HUES48 (cell line): ENCODE data around the gene RCSD1.

Source experiments
- H3K27ac ChIP-seq: one replicate; pipeline ENCODE4 v1.7.0; 2013; ENCODE audit warnings: low read depth, low read length, inconsistent platforms
- H3K27me3 ChIP-seq: 2 replicates; pipeline ENCODE4 v1.6.1; 2013; ENCODE audit warnings: mild to moderate bottlenecking, low read length; ENCODE audit not compliant: control insufficient read depth, insufficient read depth
- H3K36me3 ChIP-seq: 2 replicates; pipeline ENCODE4 v1.6.1; 2013; ENCODE audit warnings: low read length; ENCODE audit not compliant: control insufficient read depth, insufficient read depth
- H3K4me1 ChIP-seq: 2 replicates; pipeline ENCODE4 v1.6.1; 2013; ENCODE audit warnings: mild to moderate bottlenecking, low read length; ENCODE audit not compliant: control insufficient read depth, insufficient read depth
- H3K4me3 ChIP-seq: 2 replicates; pipeline ENCODE4 v1.5.1; 2013; ENCODE audit warnings: mild to moderate bottlenecking, low read depth, low read length
- H3K9ac ChIP-seq: 2 replicates; pipeline ENCODE4 v1.6.1; 2013; ENCODE audit warnings: mild to moderate bottlenecking, low read depth, low read length, moderate library complexity
- H3K9me3 ChIP-seq: 2 replicates; pipeline ENCODE4 v1.6.1; 2013; ENCODE audit warnings: low read length; ENCODE audit not compliant: control insufficient read depth, insufficient read depth

RCSD1 gene

DNA sequence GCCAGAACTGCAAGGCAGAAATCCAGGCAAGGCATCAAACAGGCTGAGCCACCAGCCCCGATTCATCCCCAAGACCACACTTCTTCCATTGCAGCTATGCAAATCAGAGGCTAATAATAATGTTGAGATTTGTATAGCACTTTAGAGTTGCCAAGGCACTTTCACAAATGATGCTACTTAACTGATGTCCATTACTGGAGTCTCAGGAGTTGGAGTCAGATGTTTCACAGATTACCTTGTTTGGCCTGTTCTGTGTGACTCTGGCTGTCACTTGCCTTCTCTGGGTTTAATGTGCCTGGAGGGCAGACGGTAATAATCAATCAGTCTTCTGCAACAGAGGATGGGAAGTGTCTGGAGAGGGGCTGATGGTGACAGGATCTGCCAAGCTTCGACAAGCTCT is 51.0 kb downstream of the RCSD1 start:
- Histone ChIP-seq H3K4me3 (no peak overlapping the region), H3K9me3 (no peaks in the 10 kb centered on the region), H3K27me3 (no peaks in the 10 kb centered on the region), H3K9ac (no peak overlapping the region), H3K27ac (no peak overlapping the region), H3K4me1 (peaks cover 18% of the 10 kb centered on the region), H3K36me3 (no peaks in the 10 kb centered on the region)

DNA sequence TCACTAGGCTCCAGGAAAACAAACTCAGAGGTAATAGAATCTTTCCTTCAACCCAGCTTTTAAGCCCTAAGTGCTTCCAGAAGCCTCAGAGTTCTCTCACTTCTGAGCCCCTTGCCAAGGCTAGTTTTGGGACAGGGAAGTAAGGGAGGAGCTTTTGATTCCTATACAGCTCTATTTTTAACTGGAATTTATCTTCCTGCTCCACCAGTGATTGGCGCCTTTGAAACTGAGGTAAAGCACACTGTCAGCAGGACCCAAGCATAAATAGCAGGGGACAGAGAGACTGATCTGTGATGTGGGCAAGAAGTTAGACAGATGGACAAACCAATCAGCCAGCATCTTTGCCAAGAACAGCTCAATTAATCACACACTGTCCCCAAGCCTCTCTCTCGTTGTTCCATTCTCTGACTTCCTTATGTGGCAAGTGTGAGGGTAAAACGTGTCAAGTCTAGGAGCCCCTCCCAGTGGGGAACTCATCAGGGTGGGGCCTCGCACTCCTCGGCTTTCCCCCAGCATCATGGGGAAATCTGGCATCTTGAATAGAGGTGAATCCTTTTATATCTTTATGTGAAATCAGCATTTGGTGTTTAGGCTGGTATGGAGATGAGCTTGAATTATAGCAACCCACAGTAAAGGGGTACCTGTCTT is 51.5 kb downstream of the RCSD1 start:
- no peaks in the 10 kb centered on the region for H3K27me3 ChIP-seq
- no peaks in the 10 kb centered on the region for H3K36me3 ChIP-seq
- H3K9me3 ChIP-seq: no peaks in the 10 kb centered on the region
- peaks cover 18% of the 10 kb centered on the region for H3K4me1 ChIP-seq
- H3K27ac ChIP-seq: no peak overlapping the region
- H3K9ac ChIP-seq: no peak overlapping the region
- H3K4me3 ChIP-seq: no peak overlapping the region

DNA sequence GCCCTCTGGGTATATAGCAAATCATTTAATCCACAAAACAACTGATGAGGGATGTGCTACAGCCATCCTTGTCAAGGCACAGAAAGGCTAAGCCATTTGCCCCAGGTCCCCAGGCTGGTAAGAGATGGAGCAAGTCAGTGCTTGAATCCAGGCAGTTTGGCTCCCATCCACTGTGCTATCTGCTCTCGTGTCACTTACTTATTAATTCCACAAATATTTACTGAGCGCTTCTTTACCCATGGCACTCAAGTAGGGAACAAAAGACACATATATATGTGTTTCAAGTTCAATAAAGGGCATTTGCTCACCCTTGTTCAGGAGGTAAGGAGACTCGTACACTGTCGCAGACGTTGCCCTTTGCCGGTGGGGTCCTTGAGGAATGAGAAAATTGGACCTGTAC is 53.2 kb downstream of the RCSD1 start:
- Histone ChIP-seq H3K36me3 (no peaks in the 10 kb centered on the region), H3K4me3 (no peak overlapping the region), H3K27me3 (no peaks in the 10 kb centered on the region), H3K9me3 (no peaks in the 10 kb centered on the region), H3K27ac (no peak overlapping the region), H3K9ac (no peak overlapping the region), H3K4me1 (peaks cover 18% of the 10 kb centered on the region)

DNA sequence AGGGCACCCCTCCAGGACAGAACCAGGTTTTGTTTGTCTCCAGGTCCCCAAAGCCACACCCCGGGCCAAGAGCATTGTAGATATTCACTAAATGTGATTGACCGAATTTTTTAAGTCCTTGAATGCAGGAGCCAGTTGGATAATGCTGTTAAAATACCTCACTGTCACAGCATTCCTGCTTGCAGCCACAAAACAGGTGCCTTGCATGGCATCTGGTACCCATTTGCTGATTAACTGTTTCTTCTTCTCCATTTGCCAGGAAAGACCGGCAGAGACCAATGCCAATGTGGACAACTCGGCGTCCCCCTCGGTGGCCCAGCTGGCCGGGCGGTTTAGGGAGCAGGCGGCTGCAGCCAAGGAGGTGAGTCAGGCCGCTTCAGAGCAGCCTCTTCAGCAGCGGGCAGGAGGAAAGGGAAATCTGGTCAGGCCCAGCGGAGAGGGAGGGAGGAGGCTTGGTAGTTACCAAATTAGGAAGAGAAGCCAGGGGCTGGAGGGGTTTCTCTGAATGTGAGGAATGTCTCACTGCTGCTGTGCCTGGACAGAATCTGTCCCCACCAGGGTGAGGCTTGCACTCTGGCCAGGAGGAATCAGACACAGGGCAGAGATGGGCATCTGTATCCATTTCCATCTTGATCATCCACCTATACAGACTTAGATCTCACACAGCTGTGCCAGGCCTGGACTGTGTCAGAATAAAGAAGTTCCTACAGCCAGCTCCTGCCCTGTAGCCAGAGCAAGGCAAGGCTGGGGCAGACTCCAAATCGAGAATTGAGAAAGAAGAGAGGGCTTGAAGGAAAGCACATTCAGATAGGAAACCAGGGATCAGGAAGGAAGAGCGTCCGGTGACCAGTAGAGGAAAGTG is 53.8 kb downstream of the RCSD1 start:
- Histone ChIP-seq H3K4me1 (peaks cover 18% of the 10 kb centered on the region), H3K27ac (peak overlapping the region; percentile 32), H3K36me3 (no peaks in the 10 kb centered on the region), H3K9me3 (no peaks in the 10 kb centered on the region), H3K9ac (no peak overlapping the region), H3K4me3 (no peak overlapping the region), H3K27me3 (no peaks in the 10 kb centered on the region)

DNA sequence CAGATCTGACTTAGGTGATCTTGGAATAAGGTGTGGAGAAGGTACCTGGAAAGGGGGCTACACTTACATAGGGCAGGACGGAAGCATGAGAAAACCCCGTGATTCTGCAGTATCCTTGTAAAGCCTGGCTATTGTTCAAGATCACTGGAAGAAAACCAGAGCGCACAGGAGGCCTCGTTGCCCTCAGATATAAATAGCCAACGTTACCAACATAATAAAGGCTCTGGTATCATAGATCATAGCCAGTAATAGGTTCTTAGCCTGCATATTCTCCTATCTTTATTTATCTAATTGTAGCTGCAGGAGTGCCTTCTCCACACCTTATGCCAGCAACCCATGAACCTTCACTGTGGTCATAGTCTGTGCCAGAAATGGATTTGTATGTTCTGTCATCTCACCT is 55.8 kb downstream of the RCSD1 start:
- Histone ChIP-seq H3K4me1 (peaks cover 18% of the 10 kb centered on the region), H3K27me3 (no peaks in the 10 kb centered on the region), H3K36me3 (no peaks in the 10 kb centered on the region), H3K9ac (no peak overlapping the region), H3K27ac (no peak overlapping the region), H3K9me3 (no peaks in the 10 kb centered on the region), H3K4me3 (no peak overlapping the region)

DNA sequence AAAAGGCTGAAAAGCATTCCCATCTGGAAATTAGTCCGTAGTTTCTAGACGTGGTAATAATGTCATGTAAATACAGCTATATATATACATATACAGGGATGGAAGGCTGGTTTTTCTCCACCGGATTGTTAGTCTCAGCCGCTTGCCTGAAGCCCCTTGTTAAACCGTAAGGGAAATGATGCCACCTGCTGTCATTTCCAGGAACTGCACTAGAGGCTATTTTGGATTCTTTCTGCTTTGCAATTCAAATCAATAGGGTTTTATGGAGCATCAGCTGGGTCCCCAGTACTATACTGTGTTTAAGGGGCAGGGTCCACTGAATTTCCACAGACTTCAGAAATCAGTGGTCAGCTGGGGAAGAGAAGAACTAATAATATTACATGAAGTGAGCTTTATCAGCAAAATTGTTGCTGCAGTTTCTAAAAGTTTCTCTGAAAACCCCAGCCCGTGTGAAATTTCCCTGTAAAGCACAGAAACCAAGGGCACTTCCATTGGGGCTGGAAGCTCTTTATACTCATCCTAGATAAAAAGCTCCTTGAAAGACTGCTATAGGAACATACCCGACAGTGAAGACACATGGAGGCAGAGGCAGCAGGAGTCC is 58.0 kb downstream of the RCSD1 start:
- H3K36me3 ChIP-seq: no peaks in the 10 kb centered on the region
- H3K9ac ChIP-seq: no peak overlapping the region
- no peak overlapping the region for H3K27ac ChIP-seq
- no peaks in the 10 kb centered on the region for H3K27me3 ChIP-seq
- peaks cover 18% of the 10 kb centered on the region for H3K4me1 ChIP-seq
- no peaks in the 10 kb centered on the region for H3K9me3 ChIP-seq
- H3K4me3 ChIP-seq: no peak overlapping the region

DNA sequence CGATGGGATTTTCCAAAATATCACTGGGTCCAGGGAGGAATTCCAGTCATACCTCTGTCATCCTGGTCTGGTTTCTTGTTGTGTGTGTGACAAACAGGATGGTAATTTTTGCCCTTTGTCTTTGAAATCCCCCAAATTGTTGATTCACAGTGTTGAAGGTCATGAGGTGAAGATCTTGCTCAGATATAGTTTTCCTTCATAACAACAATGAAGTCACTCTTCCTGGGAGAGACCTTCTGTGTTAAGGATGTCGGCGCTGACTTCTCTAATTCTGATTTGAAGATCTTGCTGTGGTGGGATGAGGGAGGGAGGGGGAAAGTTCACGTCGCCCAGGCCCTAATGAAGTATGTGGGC is 59.5 kb downstream of the RCSD1 start:
- Histone ChIP-seq H3K36me3 (no peaks in the 10 kb centered on the region), H3K9me3 (no peaks in the 10 kb centered on the region), H3K27me3 (no peaks in the 10 kb centered on the region), H3K9ac (no peak overlapping the region), H3K27ac (no peak overlapping the region), H3K4me1 (peaks cover 10% of the 10 kb centered on the region), H3K4me3 (no peak overlapping the region)

DNA sequence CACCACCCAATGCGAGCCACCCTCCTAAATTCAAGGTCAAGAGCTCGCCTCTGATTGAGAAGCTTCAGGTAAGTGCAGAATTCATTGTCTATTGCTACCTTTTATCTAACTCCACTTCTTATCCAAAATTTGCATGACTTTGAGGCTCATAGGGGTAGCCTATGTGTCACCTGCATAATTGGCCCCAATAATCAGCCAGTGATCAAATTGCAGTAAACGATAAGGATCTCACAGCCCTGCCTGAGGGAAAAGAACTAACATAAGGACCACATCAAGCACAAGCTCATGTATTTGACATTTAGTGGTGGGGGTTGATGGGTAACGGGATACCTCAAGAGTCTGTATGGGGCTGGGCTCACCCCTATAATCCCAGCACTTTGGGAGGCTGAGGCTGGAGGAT is 60.0 kb downstream of the RCSD1 start:
- Histone ChIP-seq H3K4me3 (no peak overlapping the region), H3K9ac (no peak overlapping the region), H3K27ac (no peak overlapping the region), H3K36me3 (no peaks in the 10 kb centered on the region), H3K9me3 (no peaks in the 10 kb centered on the region), H3K4me1 (peaks cover 6% of the 10 kb centered on the region), H3K27me3 (no peaks in the 10 kb centered on the region)

DNA sequence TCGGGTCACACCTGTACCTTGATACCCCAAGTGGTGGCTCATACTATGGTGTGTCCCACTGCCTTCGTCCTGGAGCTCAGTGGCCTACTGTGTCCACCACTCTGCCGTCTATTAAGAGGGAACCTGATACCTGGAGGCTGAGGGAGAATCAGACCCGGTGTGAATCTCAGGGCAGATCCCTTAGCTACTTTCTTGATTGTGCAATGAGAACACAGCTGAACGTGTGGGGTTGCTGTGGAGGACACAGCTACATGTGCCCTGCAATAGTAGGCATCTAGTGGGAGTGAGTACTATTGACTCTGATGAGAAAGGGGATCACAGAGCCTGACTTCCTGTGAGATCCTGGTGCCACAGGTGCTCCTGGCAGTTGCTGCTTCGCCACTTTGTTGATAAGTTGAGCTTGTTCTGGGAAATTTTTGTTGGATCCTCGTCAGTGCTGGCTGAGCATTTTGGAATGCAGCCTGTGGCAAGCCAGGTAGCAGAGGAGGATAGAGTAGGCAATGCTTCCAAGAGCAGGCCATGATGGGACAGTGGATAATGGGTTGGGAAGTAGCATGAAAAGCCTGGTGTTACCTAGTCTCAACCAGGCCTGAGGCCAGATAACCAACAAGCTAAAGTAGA is 63.5 kb downstream of the RCSD1 start:
- Histone ChIP-seq H3K4me1 (no peaks in the 10 kb centered on the region; the same call in 1 of the 2 replicates), H3K27ac (no peak overlapping the region), H3K9ac (no peak overlapping the region), H3K9me3 (no peaks in the 10 kb centered on the region), H3K27me3 (no peaks in the 10 kb centered on the region), H3K36me3 (no peaks in the 10 kb centered on the region), H3K4me3 (no peak overlapping the region)

DNA sequence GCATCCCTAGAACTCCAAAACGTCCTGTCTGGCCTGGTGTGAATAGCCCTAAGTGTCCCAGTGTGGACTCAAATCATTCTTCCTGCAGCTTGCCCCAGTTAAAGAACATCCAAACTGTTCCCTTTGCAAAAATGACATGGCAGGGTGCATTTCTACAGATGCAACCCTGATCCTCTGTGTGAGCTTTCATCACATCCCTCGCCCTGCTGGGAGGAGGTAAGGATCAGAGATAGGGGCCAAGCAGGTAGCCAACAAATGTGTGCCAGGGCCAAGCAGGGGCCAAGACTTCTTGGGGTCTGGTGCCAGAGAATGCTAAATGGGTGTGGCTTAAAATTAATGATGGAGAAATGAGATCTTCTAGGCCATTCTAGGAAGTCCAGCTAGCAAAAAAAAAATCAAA is 64.7 kb downstream of the RCSD1 start:
- Histone ChIP-seq H3K9me3 (no peaks in the 10 kb centered on the region), H3K36me3 (no peaks in the 10 kb centered on the region), H3K4me3 (no peak overlapping the region), H3K27ac (no peak overlapping the region), H3K27me3 (no peaks in the 10 kb centered on the region), H3K9ac (no peak overlapping the region), H3K4me1 (no peaks in the 10 kb centered on the region; the same call in 1 of the 2 replicates)

DNA sequence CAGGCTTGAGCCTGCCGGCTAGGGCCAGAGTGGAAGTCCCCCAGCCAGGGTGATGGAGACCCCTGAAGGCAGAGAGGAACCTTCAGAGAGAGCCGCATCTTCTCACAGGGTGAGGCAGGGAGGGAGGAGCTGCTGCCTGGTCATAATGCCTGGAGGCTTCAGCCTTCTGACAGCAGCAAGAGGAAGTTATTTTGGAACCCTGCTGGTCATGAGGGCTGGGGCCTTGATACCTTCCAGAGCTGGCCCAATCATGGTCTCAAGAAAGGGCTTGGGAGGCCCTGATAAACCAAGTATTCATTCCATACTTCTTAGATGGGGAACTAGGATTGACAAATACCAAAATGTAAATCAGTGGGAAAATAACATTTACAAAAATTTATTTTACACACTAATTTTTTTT is 65.1 kb downstream of the RCSD1 start:
- no peak overlapping the region for H3K4me3 ChIP-seq

More for the DNA sequence above, 65.1 kb downstream of the RCSD1 start:
- no peaks in the 10 kb centered on the region for H3K27me3 ChIP-seq
- H3K27ac ChIP-seq: no peak overlapping the region
- no peak overlapping the region for H3K9ac ChIP-seq
- H3K4me1 ChIP-seq: no peaks in the 10 kb centered on the region; the same call in 1 of the 2 replicates
- H3K36me3 ChIP-seq: no peaks in the 10 kb centered on the region
- H3K9me3 ChIP-seq: no peaks in the 10 kb centered on the region
